Cortex of kidney (tissue), 1 donor: ENCODE measurements around the gene KRTAP19-1.
"Not testable (repeated sequence)": the region's sequence is repeated elsewhere in the genome, so short reads cannot be mapped to it uniquely, and the experiment has no call there.

Experiments
- DNase-seq: peaks from one replicate; lab custom pipeline; 2025; lab: John Stamatoyannopoulos, UW

KRTAP19-1 gene

GRCh38 chr21:30480145-30480544 lies at the start of gene KRTAP19-1:
Gene KRTAP19-1 (minus strand): TSS chr21:30480367. CDS start chr21:30480317, 50 bp downstream.
- no peak for DNase-seq

GRCh38 chr21:30518876-30519275 lies 38.7 kb upstream of the KRTAP19-1 start:
- no peak for DNase-seq

DNA sequence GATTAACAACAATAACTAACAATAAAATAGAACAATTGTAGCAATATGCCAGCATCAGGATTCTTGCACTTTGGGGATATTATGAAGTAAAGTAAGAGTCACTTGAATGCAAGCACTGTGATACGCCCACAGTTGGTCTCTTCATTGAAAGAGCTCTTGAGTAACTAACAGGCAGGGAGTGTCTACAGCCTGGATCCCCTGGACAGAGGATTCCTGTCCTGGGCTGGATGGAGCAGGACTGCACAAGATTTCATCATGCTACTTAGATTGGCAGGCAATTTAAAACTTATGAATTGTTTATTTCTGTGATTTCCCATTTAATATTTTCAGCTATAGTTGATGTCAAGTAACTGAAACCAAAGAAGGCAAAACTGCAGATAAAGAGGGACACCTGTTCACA lies 35.5 kb upstream of the KRTAP19-1 start:
- no peak for DNase-seq

DNA sequence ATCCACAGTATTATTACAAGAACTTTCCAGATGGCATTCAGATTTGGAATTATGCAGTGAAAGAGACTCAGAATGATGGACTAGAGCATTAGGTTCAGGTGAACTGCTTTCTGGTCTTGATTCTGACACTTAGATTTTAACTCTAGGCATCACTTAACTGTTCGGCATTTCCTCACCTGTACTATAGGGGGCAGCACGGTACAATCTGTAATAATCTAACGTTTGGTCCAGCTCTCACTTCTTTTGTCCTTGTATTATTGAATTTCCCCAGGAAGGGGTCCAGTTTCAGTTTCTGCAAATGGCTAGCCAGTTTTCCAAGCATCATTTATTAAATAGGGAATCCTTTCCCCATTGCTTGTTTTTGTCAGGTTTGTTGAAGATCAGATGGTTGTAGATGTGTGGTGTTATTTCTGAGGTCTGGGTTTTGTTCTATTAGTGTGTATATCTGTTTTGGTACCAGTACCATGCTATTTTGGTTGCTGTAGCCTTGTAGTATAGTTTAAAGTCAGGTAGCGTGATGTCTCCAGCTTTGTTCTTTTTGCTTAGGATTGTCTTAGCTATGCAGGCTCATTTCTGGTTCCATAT lies 25.5 kb upstream of the KRTAP19-1 start:
- DNase-seq, result not testable (repeated sequence)

DNA sequence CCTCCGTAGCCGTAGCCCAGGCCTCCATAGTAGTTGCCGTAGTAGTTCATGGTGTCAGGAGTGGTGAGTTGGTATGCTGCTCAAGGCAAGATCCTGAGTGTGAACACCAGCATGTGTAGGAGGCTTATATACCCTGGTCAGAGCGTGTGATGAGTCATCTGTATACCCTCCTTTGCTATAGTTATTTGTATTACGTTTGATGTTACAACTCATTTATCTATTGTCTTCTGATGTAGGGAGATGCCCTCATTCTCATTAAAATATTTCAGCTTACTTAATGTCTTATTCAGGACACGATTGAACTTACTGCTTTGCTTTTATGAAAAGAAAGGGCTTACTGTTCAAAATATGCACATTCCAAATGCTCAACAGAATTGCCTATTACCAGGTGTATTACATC lies 21.9 kb upstream of the KRTAP19-1 start, which contains the start of gene KRTAP19-5:
Gene KRTAP19-5, minus strand, starts transcription at position 101 of the 400 bp plus-strand sequence. Its CDS starts 51 bp downstream, at position 50.
- no peak for DNase-seq

GRCh38 chr21:30497065-30497464 lies 16.9 kb upstream of the KRTAP19-1 start, which contains the start of gene KRTAP19-4:
Gene KRTAP19-4 (minus strand): TSS chr21:30497165. CDS start chr21:30497110, 55 bp downstream.
- DNase-seq, result no peak

- DNase-seq, result no peak
Measured at GRCh38 chr21:30491963-30492428, 11.8 kb upstream of the KRTAP19-1 start, which contains the start of gene KRTAP19-3. Gene KRTAP19-3 (minus strand): TSS chr21:30492013. CDS start chr21:30491957, 56 bp downstream.

DNA sequence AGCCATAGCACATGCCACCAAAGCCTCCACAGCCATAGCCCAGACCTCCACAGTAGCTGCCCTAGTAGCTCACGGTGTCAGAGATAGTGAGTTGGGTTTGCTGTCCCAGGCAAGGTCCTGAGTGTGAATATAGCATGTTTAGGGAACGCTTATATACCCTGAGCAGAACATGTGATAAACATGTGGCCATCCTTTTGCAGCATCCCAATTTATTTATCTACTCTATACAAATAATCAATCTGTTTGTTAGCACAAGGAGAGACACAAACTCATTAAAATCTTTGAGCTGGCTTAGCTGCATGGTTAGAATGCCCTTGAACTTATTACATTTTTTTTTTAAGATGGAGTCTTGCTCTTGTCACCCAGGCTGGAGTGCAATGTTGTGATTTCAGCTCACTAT lies 7.2 kb upstream of the KRTAP19-1 start, which contains the start of gene KRTAP19-2:
Gene KRTAP19-2, minus strand, starts transcription at position 101 of the 400 bp plus-strand sequence. Its CDS starts 88 bp downstream, at position 13.
- DNase-seq, result no peak

DNA sequence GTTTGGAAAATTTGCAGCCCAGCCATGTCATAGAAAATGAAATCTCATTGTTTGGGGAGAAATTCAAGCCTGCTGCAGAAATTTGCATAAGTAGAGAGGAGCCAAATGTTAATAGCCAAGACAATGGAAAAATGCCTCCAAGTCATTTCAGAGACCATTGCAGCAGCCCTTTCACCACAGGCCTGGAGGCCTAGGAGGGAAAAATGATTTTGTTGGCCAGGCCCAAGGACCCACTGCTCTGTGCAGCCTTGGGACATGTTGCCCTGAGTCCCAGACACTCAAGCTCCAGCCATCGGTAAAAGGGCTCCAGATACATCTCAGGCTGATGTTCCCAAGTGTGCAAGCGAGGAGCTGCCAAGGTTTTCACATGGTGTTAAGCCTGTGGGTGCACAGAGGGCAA lies 6.0 kb upstream of the KRTAP19-1 start:
- DNase-seq, result no peak

DNA sequence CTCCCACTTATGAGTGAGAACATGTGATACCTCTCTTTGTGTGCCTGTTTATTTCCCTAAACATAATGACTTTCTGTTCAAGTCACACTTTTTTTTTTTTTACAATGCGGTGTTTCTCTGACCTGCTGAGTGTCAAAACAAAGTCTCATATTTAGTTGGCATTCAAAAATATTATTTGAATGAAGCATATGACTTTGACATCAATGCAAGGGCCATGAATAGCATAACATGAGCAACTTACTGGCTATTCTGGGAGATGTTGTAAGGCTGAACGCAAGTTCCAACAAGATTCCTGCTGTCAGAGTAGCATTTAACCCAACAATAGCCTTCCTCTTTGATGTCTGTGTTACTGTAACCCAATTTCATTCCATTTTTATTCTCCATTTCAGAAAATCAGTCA lies 2.0 kb upstream of the KRTAP19-1 start:
- no peak for DNase-seq

DNA sequence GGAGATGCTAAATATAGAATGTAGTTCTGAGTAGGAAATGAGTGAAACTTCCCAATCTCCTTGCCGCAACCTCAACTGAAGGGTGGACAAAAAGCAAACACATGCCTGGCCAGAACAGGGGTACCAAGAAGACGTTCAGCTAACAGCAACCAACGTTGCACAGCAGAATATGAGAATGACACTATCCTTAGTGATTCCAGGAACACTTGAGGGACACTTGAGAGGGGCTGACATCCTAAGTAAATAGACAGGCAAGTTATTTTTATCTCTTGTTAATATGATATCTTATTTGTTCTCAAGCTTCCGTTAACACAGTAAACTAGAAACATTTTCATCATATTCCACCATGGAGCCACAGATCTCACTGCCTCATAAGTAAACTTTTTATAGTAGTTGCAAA lies 908 bp downstream of the KRTAP19-1 start:
- no peak for DNase-seq

- no peak for DNase-seq
Measured at GRCh38 chr21:30478004-30478403, 2.2 kb downstream of the KRTAP19-1 start.

DNA sequence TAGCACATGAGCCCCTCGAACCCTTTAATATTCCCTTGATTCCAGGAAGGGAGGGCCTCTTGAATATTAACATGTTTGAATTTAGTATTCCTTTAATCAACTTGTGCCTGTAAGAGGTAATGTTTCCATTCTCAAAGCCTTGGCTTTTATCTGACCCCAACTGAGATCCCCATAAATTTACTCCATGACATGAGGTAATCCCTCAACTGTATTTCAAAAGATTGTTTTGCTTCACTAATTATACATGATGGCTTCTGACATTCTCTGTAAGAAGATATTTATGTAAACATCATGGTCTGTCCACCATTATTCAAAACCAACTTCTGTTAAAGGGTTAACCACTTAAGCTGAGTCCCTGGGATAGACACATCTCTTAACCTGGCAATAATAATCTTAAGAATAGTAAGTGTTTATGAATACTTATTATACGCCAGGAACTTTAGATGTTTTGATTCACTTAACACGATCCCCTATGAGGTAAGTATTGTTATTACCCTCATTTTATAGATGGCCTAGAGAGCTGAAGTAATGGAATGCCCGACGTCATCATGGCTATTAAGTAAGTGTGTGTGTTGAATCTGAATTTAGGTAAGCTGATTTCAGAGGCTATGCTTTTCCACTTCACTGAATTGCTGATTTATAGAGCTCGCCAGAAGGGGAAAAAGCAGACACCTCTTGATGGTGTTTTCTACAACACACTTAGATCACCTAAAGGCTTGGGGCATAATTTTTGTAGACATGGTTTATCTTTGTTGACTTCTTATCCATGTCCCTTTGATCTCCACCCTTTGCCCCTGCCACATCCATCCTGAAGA lies 11.1 kb downstream of the KRTAP19-1 start:
- DNase-seq, result no peak

DNA sequence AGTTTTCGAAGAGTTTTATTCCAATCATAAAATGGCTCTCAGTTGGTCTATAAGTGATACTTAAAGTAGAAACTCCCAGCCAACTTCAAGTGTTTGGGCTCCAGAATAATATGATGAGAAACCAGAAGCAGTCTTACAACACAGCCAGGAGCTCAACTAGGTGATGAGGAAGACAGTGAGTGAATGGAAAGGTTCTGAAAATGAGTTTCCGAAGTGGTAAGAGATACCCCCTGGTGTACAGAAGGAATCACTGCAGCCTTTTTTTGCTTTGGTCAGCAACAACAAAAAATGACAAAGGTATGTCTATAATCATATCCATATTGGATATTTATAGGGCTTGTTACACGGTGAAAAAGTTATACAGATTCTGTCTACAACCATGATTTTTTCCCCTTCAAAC lies 16.5 kb downstream of the KRTAP19-1 start:
- DNase-seq, result no peak

DNA sequence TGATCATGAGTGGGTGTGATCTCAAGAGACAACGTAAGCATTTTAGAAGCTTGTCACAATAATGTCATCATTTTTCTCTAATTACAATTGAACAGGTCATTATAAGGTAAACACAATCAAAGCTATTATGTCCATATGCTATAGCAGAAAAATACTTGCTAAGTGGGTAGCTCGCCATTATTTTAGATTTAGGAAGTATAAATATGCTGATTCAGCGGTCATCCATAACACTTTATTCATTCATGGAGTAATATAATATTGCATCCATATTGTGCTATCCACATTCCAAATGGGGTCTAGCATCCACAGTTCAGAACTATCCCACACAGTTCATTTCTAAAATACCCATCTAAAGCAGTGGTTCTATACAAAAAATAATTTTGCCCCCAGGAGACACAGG lies 31.7 kb downstream of the KRTAP19-1 start:
- DNase-seq, result no peak

GRCh38 chr21:30447056-30447455 lies 33.1 kb downstream of the KRTAP19-1 start:
- DNase-seq, result no peak

DNA sequence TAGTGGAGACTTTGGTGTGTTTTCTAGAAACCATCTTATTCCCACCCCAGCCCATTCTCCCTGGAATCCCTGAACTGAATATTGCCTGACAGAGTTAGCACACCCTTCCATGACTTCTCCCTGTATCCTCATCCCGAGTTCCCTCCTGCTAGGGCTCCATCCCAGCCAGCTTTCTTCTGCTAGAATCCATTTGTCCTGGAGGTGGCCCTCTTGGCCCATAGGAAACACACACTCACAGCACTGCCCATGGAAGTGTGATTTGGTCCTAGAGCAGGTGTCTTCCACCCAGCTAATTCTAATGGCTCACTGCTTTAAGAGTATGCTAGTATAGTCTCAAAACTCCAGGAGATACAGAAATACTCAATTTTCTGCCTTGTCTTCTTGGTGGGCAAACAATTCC lies 36.0 kb downstream of the KRTAP19-1 start:
- DNase-seq, result no peak

GRCh38 chr21:30443226-30443625 lies 36.9 kb downstream of the KRTAP19-1 start:
- no peak for DNase-seq

- DNase-seq, result no peak
Measured at GRCh38 chr21:30439975-30440374, 40.2 kb downstream of the KRTAP19-1 start, which contains the start of gene KRTAP15-1. Gene KRTAP15-1 (plus strand): TSS chr21:30440275. CDS start chr21:30440328, 53 bp downstream.

DNA sequence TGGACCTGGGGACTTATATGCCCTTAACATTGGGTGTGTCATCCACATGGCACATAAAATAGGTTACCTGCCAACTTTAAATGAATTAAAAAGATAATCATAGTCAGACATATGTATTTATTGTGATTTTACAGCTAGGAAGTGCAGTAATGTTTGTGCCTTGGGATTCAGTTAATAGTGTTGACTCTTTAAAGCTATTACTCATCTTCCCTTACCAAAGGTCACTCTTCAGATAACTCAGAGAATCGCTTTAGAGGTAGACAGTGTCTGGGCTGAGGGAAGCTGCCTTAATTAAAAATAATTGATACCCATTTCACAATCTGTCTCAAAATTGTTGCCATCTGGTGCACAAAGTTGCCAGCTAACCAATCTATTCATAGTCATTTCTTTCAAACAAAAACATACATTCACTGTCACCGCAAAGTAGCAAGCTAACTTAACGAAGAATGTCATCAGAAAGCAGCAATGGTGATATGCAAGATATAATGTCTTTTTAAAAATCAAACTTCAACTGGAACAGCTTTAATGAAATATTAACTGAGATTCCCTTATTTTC lies 43.1 kb downstream of the KRTAP19-1 start:
- DNase-seq, result no peak

DNA sequence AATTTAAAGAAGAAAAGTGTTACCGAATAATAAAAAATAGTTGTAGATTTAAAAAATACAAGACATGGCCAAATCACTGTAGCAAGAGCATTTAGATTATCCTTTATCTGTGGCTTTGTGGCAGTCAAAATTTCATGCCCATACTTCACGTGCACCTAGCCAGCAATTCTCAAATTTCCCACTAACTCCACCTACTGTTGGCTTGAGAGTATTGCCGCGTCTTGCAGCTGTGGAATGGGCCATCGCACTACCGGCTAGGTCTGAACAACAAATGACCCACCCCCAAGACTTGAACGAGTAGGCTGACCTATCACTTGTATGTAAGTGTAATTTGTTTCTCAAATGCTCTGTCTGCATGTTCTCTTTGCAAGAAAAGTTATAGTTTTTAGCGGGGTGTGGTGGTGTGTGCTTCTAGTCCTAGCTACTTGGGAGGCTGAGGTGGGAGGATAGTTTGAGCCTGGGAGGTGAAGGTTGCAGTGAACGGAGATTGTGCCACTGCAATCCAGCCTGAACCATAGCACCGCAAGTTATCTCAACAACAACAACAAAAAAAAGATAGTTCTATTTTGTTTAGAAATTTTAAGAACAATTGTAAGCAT lies 46.0 kb downstream of the KRTAP19-1 start:
- DNase-seq, result no peak

GRCh38 chr21:30430170-30430655 lies 50.0 kb downstream of the KRTAP19-1 start, which contains the start of gene KRTAP13-4:
Gene KRTAP13-4 (plus strand): TSS chr21:30430220. CDS start chr21:30430276, 56 bp downstream.
- no peak for DNase-seq
